Tibial artery (tissue), 4 donors: ENCODE measurements around the gene FAM227B.
A peak's percentile ranks its signal among the peaks of the same experiment; 100 is the strongest.

Experiments
- DNase-seq, 2 donors: peaks; one replicate each; pipeline ENCODE4 v3.0.0-alpha.2; 2019
- H3K27ac ChIP-seq, 2 donors: fragments of 200-600 bp; sonication (generic) in 1 of 2; 1 replicate in 1 of 2; 2 replicates in 1 of 2; pipeline ENCODE4 v1.5.1; 2018 to 2019; ENCODE audit warnings: mild to moderate bottlenecking in 1 of 2
- H3K27me3 ChIP-seq, 2 donors: fragments of 200-600 bp; sonication (generic) in 1 of 2; one replicate each; pipeline versions ENCODE4 v1.5.1 to v1.6.0; 2016 to 2019
- H3K36me3 ChIP-seq, 3 donors: fragments of 200-600 bp; sonication (generic) in 2 of 3; one replicate each; pipeline ENCODE4 v1.5.1; 2016 to 2019; ENCODE audit warnings: mild to moderate bottlenecking in 2 of 3
- H3K4me1 ChIP-seq, 4 donors: fragments of 200-600 bp; sonication (generic) in 2 of 4; 1 replicate in 3 of 4; 2 replicates in 1 of 4; pipeline ENCODE4 v1.5.1; 2016 to 2019
- H3K4me3 ChIP-seq, 2 donors: fragments of 200-600 bp; sonication (generic) in 1 of 2; 1 replicate in 1 of 2; 2 replicates in 1 of 2; pipeline ENCODE4 v1.5.1; 2018 to 2019; ENCODE audit warnings: mild to moderate bottlenecking in 2 of 2
- H3K9me3 ChIP-seq, 3 donors: fragments of 200-600 bp; sonication (generic) in 1 of 3; one replicate each; pipeline ENCODE4 v1.5.1; 2016 to 2019
- CTCF ChIP-seq, 2 experiments: fragments of 200-600 bp in 1 of 2; fragments of 450-650 bp in 1 of 2; IDR thresholded peaks; one replicate each; pipeline ENCODE4 v1.5.1; 2017 to 2019; ENCODE audit warnings: antibody characterized with exemption in 2 of 2, mild to moderate bottlenecking in 1 of 2, moderate library complexity in 1 of 2
- intact Hi-C: fragments of 100-400 bp; cut with DNase I; formaldehyde crosslinking; loops from one replicate; pipeline ENCODE4 v1.15.0; 2023; ENCODE audit warnings: low total_unique reads

FAM227B gene

DNA sequence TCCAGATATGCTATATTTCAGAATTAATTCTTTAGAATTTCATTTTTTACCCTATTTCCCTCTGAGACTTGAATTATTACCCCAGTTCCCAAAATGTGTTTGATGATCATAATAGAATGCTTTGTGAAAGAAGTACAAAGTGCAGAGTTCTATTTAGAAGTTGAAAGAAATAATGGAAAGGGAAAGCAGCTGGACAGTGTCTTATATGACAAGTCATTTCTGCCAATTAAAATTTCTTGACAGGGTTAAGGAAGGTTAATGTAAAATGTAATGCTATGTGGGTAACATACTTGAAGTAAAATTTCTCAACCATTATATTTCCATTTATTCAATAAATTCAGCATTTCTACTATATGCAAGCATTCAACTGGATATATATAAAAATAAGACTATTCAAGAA is 164.5 kb downstream of the FAM227B start:
- no peak overlapping the region for H3K27ac ChIP-seq
- no peaks in the 10 kb centered on the region for H3K36me3 ChIP-seq
- no peak for DNase-seq
- no peaks in the 10 kb centered on the region for H3K27me3 ChIP-seq
- intact Hi-C loops: no loop called here
- H3K4me1 ChIP-seq: peaks cover 0 to 10% (median 0%) of the 10 kb centered on the region in 4 donors
- no peaks in the 10 kb centered on the region for H3K9me3 ChIP-seq
- no peak for TF ChIP-seq CTCF (IDR thresholded peaks at IDR 0.05)
- no peak overlapping the region for H3K4me3 ChIP-seq

- Histone ChIP-seq H3K4me1 (no peaks in the 10 kb centered on the region), H3K9me3 (no peaks in the 10 kb centered on the region), H3K4me3 (no peak overlapping the region), H3K36me3 (no peaks in the 10 kb centered on the region), H3K27me3 (no peaks in the 10 kb centered on the region), H3K27ac (no peak overlapping the region)
- intact Hi-C loops: no loop called here
- no peak for TF ChIP-seq CTCF (IDR thresholded peaks at IDR 0.05)
- DNase-seq: no peak
Measured at GRCh38 chr15:49452595-49452994, 168.0 kb downstream of the FAM227B start.

DNA sequence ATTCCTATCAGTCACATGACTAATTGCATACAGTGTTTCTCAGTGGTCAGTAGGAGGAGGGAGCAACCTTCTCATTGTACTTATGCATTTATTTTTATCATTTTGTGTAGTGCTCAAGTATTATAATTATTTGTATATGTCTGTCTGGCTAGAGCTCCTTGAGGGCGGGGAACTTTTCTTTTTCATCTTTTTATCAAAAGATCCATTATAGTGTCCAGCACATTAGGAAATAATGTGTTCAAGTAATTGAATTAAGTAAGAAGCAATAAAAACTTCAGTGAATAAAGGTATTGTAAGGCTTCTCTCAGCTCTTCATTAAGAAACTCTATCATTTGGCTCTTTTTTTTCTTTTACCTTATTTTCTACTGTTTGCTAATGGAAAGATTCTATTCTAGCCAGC is 178.8 kb downstream of the FAM227B start:
- DNase-seq: no peak
- Histone ChIP-seq H3K27ac (no peak overlapping the region), H3K27me3 (no peaks in the 10 kb centered on the region), H3K4me3 (no peak overlapping the region), H3K36me3 (no peaks in the 10 kb centered on the region), H3K4me1 (peaks cover 0 to 34% (median 5%) of the 10 kb centered on the region in 4 donors), H3K9me3 (no peaks in the 10 kb centered on the region)
- intact Hi-C loops: no loop called here
- no peak for TF ChIP-seq CTCF (IDR thresholded peaks at IDR 0.05)

DNA sequence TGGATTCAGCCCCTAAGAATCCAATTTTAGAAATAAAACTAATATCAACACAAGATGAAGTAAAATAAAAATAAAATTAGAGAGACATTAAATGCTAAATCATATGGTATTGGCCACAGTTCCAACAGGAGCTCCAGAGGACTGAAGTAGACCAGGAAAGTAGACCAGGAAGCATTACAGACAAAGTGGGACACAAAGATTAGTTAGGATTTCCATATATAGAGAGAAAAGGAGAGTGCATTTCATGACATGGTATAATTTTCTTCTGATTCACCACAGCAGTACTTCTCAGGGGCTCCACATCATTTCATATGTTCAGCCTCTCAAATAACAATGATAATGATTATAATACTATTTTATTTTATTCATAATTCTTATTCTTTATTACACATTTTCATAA is 179.3 kb downstream of the FAM227B start:
- no peak for DNase-seq
- TF ChIP-seq CTCF (IDR thresholded peaks at IDR 0.05): no peak
- Histone ChIP-seq H3K36me3 (no peaks in the 10 kb centered on the region), H3K27ac (peak overlapping the region in 1 of 2 donors; percentile 20), H3K9me3 (no peaks in the 10 kb centered on the region), H3K27me3 (no peaks in the 10 kb centered on the region), H3K4me3 (no peak overlapping the region), H3K4me1 (peaks cover 0 to 39% (median 7%) of the 10 kb centered on the region in 4 donors)
- intact Hi-C loops: no loop called here

DNA sequence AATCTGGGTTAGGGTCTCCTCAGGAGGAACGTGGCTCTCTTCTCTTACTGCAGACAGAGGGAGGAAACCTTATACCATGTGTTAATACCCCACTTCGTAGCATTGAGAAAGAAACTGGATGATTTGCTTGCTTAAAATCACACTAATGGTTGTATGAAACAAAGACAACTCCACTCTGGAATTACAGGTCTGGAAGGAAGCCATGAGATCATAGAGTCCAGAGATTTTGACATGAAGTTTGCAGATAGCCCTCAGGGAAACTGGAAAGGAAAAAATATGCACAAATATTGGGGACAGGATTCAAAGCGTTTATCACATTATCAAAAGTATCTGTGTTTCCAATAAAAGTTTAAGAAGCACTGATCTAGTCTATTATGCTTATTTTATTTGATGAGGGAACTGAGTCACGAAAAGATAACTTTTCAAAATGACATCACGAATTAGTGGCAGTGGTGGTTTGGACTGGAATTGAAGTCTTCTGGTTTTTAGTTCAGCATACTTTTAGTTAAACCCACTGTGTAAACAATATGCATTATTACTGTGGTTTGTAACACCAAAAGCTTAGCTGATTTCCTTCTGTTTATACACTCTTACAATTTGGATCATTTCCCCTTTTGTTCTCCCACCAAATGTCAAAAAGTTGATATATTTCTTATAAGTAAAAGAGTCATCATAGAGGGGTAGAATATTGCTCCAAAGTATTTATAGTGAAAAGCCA is 180.8 kb downstream of the FAM227B start:
- Histone ChIP-seq H3K9me3 (no peaks in the 10 kb centered on the region), H3K27ac (peak overlapping the region in 1 of 2 donors; percentile 6), H3K36me3 (no peaks in the 10 kb centered on the region), H3K4me1 (peaks cover 0 to 48% (median 7%) of the 10 kb centered on the region in 4 donors), H3K4me3 (no peak overlapping the region), H3K27me3 (no peaks in the 10 kb centered on the region)
- intact Hi-C loops: no loop called here
- TF ChIP-seq CTCF (IDR thresholded peaks at IDR 0.05): no peak
- no peak for DNase-seq
